Cardiac fibroblast (primary cell): ENCODE measurements around the gene MTNR1A.

ENCODE experiments used
- DNase-seq, 2 donors: peaks; one replicate each; pipeline versions ENCODE4 v3.0.0 to v3.0.0-alpha.2; 2010; ENCODE audit warnings: low read depth in 2 of 2
- H3K4me3 ChIP-seq, 2 donors: replicated peaks in 1 of 2; 1 replicate in 1 of 2; 2 replicates in 1 of 2; pipeline ENCODE4 v1.5.1; 2011; ENCODE audit warnings: low read depth in 2 of 2, low read length in 2 of 2, mild to moderate bottlenecking in 2 of 2, moderate library complexity in 1 of 2
- TF ChIP-seq, protein P1 (sequence below): IDR thresholded peaks from one replicate; pipeline ENCODE4 v1.5.1; 2011; ENCODE audit warnings: low read depth, mild to moderate bottlenecking, low read length, inconsistent platforms

Gene MTNR1A

DNA sequence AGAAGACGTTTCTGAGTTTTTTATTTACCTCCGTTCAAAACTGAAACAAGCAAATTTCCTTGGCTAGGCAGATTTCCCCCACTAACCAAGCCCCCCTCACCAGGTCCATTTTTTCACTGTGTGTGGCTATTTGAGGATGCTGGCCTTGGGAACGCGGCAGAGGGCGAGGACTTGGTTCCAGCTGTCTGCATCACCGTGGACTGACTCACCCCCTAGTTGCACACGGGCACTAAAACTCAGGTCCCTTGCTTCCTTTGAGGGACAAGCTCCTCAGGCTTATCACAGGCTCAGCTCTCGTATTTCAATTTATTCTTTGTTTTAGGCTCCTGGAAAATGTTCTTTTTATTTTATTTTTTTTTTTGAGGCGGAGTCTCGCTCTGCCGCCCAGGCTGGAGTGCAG is 8.4 kb upstream of the MTNR1A start:
- no peak overlapping the region for H3K4me3 ChIP-seq
- TF ChIP-seq, protein P1, sequence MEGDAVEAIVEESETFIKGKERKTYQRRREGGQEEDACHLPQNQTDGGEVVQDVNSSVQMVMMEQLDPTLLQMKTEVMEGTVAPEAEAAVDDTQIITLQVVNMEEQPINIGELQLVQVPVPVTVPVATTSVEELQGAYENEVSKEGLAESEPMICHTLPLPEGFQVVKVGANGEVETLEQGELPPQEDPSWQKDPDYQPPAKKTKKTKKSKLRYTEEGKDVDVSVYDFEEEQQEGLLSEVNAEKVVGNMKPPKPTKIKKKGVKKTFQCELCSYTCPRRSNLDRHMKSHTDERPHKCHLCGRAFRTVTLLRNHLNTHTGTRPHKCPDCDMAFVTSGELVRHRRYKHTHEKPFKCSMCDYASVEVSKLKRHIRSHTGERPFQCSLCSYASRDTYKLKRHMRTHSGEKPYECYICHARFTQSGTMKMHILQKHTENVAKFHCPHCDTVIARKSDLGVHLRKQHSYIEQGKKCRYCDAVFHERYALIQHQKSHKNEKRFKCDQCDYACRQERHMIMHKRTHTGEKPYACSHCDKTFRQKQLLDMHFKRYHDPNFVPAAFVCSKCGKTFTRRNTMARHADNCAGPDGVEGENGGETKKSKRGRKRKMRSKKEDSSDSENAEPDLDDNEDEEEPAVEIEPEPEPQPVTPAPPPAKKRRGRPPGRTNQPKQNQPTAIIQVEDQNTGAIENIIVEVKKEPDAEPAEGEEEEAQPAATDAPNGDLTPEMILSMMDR, result no peak
- DNase-seq, result no peak

DNA sequence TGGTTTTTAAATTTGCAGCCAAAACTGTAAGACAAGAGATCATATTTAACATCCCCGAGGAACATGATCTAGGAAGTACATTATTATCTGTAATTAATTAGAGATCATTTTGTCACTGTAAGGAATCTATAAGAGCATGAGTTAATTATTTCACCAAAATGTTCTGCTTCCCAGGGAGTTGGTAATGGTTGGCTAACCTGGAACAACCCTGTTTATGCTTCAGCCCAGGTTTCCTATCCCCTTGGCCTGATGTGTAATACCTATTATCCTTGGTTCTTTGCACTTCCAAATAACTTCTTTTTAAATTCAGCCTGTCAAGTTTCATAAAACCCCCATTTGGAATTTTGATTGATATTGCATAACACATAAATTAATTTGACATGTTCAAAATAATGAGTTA is 6.4 kb upstream of the MTNR1A start:
- TF ChIP-seq, protein P1, result no peak
- H3K4me3 ChIP-seq, result no peak overlapping the region
- DNase-seq, result no peak

DNA sequence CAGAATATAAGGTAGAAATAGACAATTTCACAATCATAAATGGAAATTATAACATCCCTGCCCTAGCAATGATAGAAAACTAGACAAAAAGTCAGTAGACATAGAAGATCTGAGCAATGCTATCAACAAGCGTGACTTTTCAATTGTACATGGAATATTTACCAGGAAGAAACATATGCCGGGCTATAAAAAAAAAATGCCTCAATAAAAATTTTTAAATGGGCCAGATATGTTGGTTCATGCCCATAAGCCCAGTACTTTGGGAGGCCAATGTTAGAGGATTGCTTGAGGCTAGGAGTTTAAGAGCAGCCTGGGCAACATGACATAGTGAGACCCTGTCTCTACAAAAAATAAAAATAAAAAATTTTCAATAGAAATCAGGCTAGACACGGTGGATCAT is 5.3 kb upstream of the MTNR1A start:
- TF ChIP-seq, protein P1, result no peak
- no peak for DNase-seq
- no peak overlapping the region for H3K4me3 ChIP-seq

DNA sequence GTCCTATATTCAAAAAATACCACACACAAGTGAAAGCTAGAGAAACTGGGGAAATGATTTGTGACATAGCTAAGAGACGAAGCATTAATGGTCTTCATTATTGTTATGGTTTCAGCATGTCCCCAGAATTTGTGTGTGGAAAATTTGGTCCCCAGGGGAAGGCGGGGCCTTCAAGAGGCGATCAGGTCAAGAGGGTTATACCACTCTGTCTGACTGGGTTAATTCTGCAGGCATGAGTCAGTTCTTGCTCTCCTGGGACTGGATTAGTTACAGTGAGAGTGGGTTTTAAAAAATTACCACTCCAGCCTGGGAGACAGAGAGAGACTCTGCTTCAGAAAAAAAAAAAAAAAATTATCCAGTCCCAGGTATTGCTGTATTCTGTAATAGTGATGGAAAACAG is 2.1 kb upstream of the MTNR1A start:
- DNase-seq, result peak; percentile 7 to 72
- TF ChIP-seq, protein P1, result no peak
- no peak overlapping the region for H3K4me3 ChIP-seq

DNA sequence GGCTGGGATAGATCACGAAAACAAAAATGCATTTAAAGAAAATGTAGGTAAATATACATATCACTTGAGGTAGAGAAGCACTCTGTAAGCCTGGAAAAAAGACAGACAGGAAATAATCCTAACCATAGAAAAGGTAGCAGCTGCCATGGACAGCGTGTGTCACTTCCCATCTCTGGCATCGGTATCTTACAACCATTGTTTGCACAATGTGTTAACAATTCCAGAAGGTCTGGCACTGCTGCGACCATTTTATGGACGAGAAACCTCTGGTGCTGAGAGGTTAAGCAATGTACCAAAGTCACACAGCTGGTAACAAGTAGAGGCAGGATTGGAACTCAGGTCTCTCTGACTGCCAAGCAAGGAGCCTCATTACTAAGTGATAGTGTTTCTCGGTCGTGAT is 1.7 kb upstream of the MTNR1A start:
- DNase-seq, result peak in 1 of 2 donors; percentile 32
- H3K4me3 ChIP-seq, result no peak overlapping the region
- TF ChIP-seq, protein P1, result no peak

DNA sequence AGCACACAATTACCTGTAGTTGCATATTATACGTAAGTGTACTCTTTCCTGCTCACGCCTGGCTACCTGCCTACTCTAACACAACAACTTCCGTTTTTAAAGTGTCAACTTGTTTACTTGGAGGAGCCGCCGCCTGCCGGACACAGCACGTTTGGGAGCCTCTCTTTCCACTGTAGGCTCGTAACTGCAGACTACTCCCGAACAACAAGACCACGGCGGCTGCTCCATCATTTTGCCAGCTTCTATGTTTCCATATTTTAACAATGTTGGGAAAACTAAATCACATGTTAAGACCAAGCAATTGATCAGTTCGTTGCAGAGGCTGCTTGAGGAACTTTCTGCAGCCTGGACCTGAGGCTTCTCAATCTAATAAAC is 841 bp downstream of the MTNR1A start:
- H3K4me3 ChIP-seq, result peak overlapping the region in 1 of 2 donors; percentile 26
- TF ChIP-seq, protein P1, result peak; percentile 34
- peak; percentile 32 to 36 for DNase-seq

DNA sequence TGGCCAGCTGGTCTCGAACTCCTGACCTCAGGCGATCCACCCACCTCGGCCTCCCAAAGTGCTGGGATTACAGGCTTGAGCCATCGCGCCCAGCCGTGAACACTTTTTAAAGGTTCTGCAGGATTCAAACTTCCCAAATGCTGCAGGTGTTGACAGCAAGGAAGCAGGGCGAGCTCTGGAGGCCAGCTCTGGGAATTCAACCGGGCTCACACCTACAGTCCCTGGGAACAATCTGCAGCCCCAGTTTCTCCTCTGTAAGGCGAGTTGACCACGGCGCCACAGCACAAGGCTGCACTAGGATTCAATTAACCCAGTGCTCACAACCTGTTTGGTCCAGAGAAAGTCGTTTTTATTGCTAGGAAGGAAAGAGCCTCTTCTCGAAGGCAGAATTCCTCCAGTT is 1.6 kb downstream of the MTNR1A start:
- H3K4me3 ChIP-seq, result no peak overlapping the region
- DNase-seq, result no peak
- TF ChIP-seq, protein P1, result no peak
